MG63 (cell line): ENCODE data around the gene EDARADD. TPM values are rescaled to one million over a fixed set of nuclear protein-coding genes. Genes with fewer than 3 reads are reported as not detected.

Experiments used
- total RNA-seq: library from RNA; depleted of rRNA; stranded (reverse); fragments of >200 nt; shearing (Covaris generic); gene quantifications from 2 replicates; pipeline ENCODE4 v1.2.3, GENCODE V29; 2014; ENCODE audit warnings: low replicate concordance; rRNA removed

EDARADD gene
- total RNA-seq, 1 experiment from 2014 or later, result not detected

Other genes starting within 250 kb of the EDARADD start
- gene ERO1B, start 112.3 kb upstream of the EDARADD start, total RNA-seq, result 0.40 and 0.86 TPM in 2 replicates
- 22.8 and 27.4 TPM in 2 replicates for gene LGALS8, start 129.7 kb downstream of the EDARADD start, total RNA-seq
- 15.1 TPM in 2 replicates for gene HEATR1, start 210.2 kb downstream of the EDARADD start, total RNA-seq